Neural progenitor cell (in vitro differentiated cells): Measurements from ENCODE around the gene SLC12A6.

Experiments
- EZH2 ChIP-seq: fragments of 200-600 bp; sonication (generic); IDR thresholded peaks from 2 replicates; pipeline ENCODE4 v1.6.1; 2017; ENCODE audit warnings: antibody characterized with exemption, mild to moderate bottlenecking, moderate library complexity
- TF ChIP-seq, protein P1 (sequence below): fragments of 200-600 bp; sonication (generic); IDR thresholded peaks from 2 replicates; pipeline ENCODE4 v1.5.1; 2017; ENCODE audit warnings: antibody characterized with exemption, mild to moderate bottlenecking

DNA sequence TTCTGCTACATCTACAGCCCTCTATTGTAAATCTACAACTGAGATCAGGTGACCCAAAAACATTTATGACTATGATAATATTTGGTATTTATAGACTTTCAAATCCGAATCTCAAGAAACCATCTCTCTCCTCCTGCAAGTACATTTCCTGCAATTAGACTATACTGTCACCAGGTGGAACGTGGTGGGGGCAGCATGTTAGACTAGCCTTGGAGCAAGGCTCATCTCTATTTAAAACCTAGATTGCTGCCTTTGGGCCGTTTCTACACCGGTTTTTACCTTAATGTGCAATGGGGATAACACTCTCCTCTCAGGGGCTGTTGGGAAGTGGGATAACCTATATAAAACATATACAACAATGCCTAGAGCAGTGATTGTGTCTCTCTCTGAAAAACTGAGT lies 123.9 kb downstream of the SLC12A6 start:
- TF ChIP-seq EZH2: no peak
- TF ChIP-seq, protein P1, sequence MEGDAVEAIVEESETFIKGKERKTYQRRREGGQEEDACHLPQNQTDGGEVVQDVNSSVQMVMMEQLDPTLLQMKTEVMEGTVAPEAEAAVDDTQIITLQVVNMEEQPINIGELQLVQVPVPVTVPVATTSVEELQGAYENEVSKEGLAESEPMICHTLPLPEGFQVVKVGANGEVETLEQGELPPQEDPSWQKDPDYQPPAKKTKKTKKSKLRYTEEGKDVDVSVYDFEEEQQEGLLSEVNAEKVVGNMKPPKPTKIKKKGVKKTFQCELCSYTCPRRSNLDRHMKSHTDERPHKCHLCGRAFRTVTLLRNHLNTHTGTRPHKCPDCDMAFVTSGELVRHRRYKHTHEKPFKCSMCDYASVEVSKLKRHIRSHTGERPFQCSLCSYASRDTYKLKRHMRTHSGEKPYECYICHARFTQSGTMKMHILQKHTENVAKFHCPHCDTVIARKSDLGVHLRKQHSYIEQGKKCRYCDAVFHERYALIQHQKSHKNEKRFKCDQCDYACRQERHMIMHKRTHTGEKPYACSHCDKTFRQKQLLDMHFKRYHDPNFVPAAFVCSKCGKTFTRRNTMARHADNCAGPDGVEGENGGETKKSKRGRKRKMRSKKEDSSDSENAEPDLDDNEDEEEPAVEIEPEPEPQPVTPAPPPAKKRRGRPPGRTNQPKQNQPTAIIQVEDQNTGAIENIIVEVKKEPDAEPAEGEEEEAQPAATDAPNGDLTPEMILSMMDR: no peak
